GM21381 (cell line): ENCODE data around the gene ZEB2.

Experiments used
- ATAC-seq: cut with Tn5 transposase; IDR thresholded peaks from one replicate; pipeline ENCODE4 v1.9.1; 2021; ENCODE audit warnings: mild to moderate bottlenecking, moderate library complexity; ENCODE audit not compliant: unreplicated experiment

ZEB2 gene

GRCh38 chr2:144519934-144520731, at the start of gene ZEB2:
Gene ZEB2 (minus strand): TSS chr2:144520119. CDS start chr2:144517350, 2,769 bp downstream.
- no peak for ATAC-seq

- ATAC-seq: no peak
These were observed 47.8 kb upstream of the ZEB2 start for GRCh38 chr2:144567745-144568144.

GRCh38 chr2:144566448-144566847, 46.5 kb upstream of the ZEB2 start:
- ATAC-seq: no peak

GRCh38 chr2:144560251-144560650, 40.3 kb upstream of the ZEB2 start:
- no peak for ATAC-seq

GRCh38 chr2:144559681-144560080, 39.8 kb upstream of the ZEB2 start:
- no peak for ATAC-seq

DNA sequence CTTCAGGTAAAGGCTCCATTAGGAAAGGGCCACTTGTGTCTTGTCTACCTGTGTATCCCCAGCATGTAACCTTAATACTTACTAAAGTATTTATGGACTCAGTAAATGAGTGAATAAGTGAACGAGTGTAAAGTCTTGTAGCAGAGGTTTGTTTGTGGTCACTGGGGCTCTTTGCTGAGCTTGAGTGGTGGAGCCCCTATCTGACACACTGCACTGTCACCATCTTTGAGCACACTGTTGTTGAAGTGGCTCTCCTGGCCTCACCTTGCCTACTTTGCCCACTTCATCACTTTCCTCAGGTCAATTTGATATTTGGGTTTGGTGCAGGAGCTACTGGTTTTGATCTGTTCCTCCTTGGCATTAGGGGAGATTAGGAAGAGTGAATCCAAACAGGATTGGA, 39.3 kb upstream of the ZEB2 start:
- no peak for ATAC-seq

- no peak for ATAC-seq
These were observed 34.7 kb upstream of the ZEB2 start for GRCh38 chr2:144554492-144555210.

GRCh38 chr2:144553379-144553778, 33.5 kb upstream of the ZEB2 start:
- no peak for ATAC-seq

- no peak for ATAC-seq
These were observed 32.9 kb upstream of the ZEB2 start for GRCh38 chr2:144552821-144553220.

- ATAC-seq: no peak
These were observed 31.0 kb upstream of the ZEB2 start for GRCh38 chr2:144550911-144551310.

GRCh38 chr2:144550084-144550483, 30.2 kb upstream of the ZEB2 start:
- no peak for ATAC-seq

- no peak for ATAC-seq
These were observed 28.7 kb upstream of the ZEB2 start for GRCh38 chr2:144548532-144549191.

GRCh38 chr2:144548088-144548487, 28.2 kb upstream of the ZEB2 start:
- no peak for ATAC-seq

- ATAC-seq: no peak
These were observed 27.6 kb upstream of the ZEB2 start for GRCh38 chr2:144547494-144547893.

DNA sequence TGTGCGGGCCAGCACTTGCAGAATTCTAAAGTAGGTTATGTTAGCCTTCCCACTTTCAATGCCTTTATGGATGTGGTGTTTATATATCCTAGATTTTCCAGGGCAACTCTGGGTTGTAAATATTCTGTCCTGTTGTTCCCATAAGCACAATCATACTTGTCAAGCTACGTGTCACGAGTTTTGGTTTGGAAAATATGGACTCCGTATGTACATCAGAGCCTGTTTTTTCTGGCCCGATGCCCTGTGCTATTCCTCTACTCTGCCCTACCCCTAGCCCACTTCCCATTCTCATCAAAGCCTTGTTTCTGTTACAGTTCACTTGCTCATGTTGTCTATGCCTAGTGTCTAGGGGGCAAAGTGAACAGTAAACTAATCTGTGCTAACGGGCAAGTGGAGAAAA, 27.0 kb upstream of the ZEB2 start:
- ATAC-seq: no peak

- no peak for ATAC-seq
These were observed 25.9 kb upstream of the ZEB2 start for GRCh38 chr2:144545787-144546186.

- no peak for ATAC-seq
These were observed 24.1 kb upstream of the ZEB2 start for GRCh38 chr2:144544053-144544452.

- no peak for ATAC-seq
These were observed 21.5 kb upstream of the ZEB2 start for GRCh38 chr2:144541396-144541795.

DNA sequence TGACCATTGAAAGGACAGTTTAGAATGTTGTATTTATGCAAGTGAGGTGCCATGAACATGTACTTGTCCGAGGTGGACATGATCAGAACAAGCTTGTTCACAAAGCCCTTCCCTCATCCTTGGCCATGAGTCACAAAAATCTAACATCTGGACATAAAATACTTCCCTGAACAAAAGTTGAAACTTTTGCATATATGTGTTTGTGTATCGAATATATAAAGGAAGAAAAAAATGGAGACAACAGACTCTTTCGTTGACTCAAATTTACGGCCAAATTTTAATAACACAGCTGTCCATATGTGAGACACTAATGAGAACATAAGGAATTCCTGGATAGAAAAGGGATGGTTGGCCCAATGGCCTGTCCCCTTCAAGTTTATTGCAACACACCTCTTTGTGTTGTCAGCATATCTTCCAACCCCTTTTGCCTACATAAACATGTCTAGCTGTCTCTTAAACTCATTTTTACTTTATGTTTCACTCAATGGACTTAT, 19.4 kb upstream of the ZEB2 start:
- ATAC-seq: no peak

GRCh38 chr2:144535300-144535699, 15.4 kb upstream of the ZEB2 start:
- no peak for ATAC-seq

DNA sequence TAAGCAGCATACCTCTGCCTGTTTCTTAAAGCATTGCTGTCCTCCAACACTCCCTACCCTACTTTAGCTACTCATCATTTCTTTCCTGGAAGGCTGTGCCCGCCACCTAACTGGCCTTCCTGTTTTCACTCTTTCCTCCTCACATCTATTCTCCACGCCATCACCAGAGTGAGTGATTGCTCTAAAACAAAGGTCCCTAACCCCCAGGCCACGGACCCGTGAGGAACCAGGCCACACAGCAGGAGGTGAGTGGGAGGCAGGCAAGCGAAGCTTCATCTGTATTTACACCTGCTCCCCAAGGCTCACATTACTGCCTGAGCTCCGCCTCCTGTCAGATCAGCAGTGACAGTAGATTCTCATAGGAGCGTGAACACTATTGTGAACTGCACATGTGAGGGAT, 13.3 kb upstream of the ZEB2 start:
- ATAC-seq: no peak

DNA sequence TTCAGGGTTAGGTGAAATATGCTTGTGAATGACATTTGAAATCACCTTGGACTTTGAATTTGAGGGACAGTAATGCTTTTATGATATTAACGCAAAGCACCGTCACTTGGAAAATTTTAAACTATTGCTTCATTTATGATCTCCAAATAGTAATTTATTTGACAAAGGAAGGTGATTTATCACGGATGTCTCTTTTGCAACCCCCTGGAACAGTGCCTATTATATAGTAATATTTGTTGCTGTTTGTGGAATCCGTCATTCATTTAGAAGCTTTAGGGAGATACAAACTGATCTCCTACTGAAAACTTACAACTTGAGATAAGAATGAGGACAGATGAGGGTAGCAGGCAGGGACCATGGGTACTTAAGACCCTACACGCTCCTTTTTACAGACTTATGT, 10.7 kb upstream of the ZEB2 start:
- ATAC-seq: no peak
